Hepatocyte (in vitro differentiated cells): Measurements from ENCODE around the gene POU2AF1. TPM values are rescaled to one million over a fixed set of nuclear protein-coding genes. Genes with fewer than 3 reads are reported as not detected.

ENCODE experiments used
- DNase-seq: peaks from one replicate; pipeline ENCODE4 v3.0.0-alpha.2; 2016; ENCODE audit warnings: low spot score
- H2AFZ ChIP-seq: fragments of 200-600 bp; sonication (generic); 2 replicates; pipeline ENCODE4 v1.6.0; 2016; ENCODE audit warnings: antibody characterized with exemption, mild to moderate bottlenecking
- H3K27ac ChIP-seq: fragments of 200-600 bp; sonication (generic); 2 replicates; pipeline ENCODE4 v1.5.1; 2016; ENCODE audit warnings: mild to moderate bottlenecking
- H3K27me3 ChIP-seq: fragments of 200-600 bp; sonication (generic); 2 replicates; pipeline ENCODE4 v1.6.1; 2016
- H3K36me3 ChIP-seq: fragments of 200-600 bp; sonication (generic); replicated peaks from 2 replicates; pipeline ENCODE4 v1.5.1; 2016; ENCODE audit warnings: low read depth; ENCODE audit not compliant: insufficient read depth
- H3K4me1 ChIP-seq: fragments of 200-600 bp; sonication (generic); 2 replicates; pipeline ENCODE4 v1.5.1; 2016; ENCODE audit warnings: mild to moderate bottlenecking, moderate library complexity; ENCODE audit not compliant: insufficient read depth
- H3K4me2 ChIP-seq: fragments of 200-600 bp; sonication (generic); 2 replicates; pipeline ENCODE4 v1.6.0; 2016
- H3K4me3 ChIP-seq: fragments of 200-600 bp; sonication (generic); 2 replicates; pipeline ENCODE4 v1.5.1; 2016; ENCODE audit warnings: mild to moderate bottlenecking
- H3K79me2 ChIP-seq: fragments of 200-600 bp; sonication (generic); 2 replicates; pipeline ENCODE4 v1.6.0; 2017; ENCODE audit warnings: mild to moderate bottlenecking
- H3K9me2 ChIP-seq: fragments of 200-600 bp; sonication (generic); replicated peaks from 2 replicates; pipeline ENCODE4 v1.6.0; 2017; ENCODE audit warnings: mild to moderate bottlenecking; ENCODE audit not compliant: insufficient read depth
- H3K9me3 ChIP-seq: fragments of 200-600 bp; sonication (generic); 2 replicates; pipeline ENCODE4 v1.5.1; 2016; ENCODE audit warnings: low read depth, mild to moderate bottlenecking
- H4K20me1 ChIP-seq: fragments of 200-600 bp; sonication (generic); 2 replicates; pipeline ENCODE4 v1.6.0; 2016; ENCODE audit warnings: mild to moderate bottlenecking; ENCODE audit not compliant: insufficient read depth, poor library complexity, severe bottlenecking
- CTCF ChIP-seq: fragments of 200-600 bp; sonication (generic); IDR thresholded peaks from 2 replicates; pipeline ENCODE4 v1.5.1; 2016; ENCODE audit warnings: antibody characterized with exemption, mild to moderate bottlenecking; ENCODE audit not compliant: poor library complexity
- EZH2 ChIP-seq: fragments of 200-600 bp; sonication (generic); IDR thresholded peaks from 2 replicates; pipeline ENCODE4 v1.6.1; 2016; ENCODE audit warnings: antibody characterized with exemption, mild to moderate bottlenecking, borderline replicate concordance
- EZH2phosphoT487 ChIP-seq: fragments of 200-600 bp; sonication (generic); IDR thresholded peaks from one replicate; pipeline ENCODE4 v1.6.1; 2018; ENCODE audit warnings: antibody characterized with exemption, mild to moderate bottlenecking, low read depth, moderate library complexity; ENCODE audit not compliant: unreplicated experiment, severe bottlenecking
- WGBS: methylation state at CpG from one replicate; pipeline ENCODE4 v1.1.6; 2016; ENCODE audit warnings: low lambda C conversion rate; ENCODE audit errors: missing lambda C conversion rate; 5-methylcytosine and 5-hydroxymethylcytosine counted together
- polyA plus RNA-seq: library from polyadenylated mRNA; unstranded; fragments of >200 nt; fragmentation: Nextera tagmentation; extraction: Ambion mirVana; gene quantifications from 2 replicates; pipeline ENCODE4 v1.2.1, GENCODE V29; 2016
- total RNA-seq: library from RNA; depleted of rRNA; stranded (reverse); fragments of >200 nt; gene quantifications from 2 replicates; pipeline ENCODE4 v1.2.3, GENCODE V29; 2014

Gene POU2AF1
- total and polyA plus RNA-seq, 2 experiments from 2014 or later = 0.06 to 0.23 TPM

- H3K79me2 ChIP-seq = no peaks in the 10 kb centered on the region
- H4K20me1 ChIP-seq = no peaks in the 10 kb centered on the region
- H3K9me2 ChIP-seq = no peaks in the 10 kb centered on the region
- H3K4me1 ChIP-seq = peaks cover 36% of the 10 kb centered on the region
- 61% methylated on average over 1 of the region's 1 CpG for WGBS
- DNase-seq = no peak
- no peaks in the 10 kb centered on the region for H3K9me3 ChIP-seq
- H3K4me3 ChIP-seq = no peak overlapping the region
- no peak for TF ChIP-seq CTCF
- no peak for TF ChIP-seq EZH2phosphoT487
- TF ChIP-seq EZH2 = no peak
- no peak overlapping the region for H3K27ac ChIP-seq
- H3K36me3 ChIP-seq = no peaks in the 10 kb centered on the region
- H2AFZ ChIP-seq = no peak overlapping the region
- H3K27me3 ChIP-seq = no peaks in the 10 kb centered on the region
- H3K4me2 ChIP-seq = no peak overlapping the region
Observed at GRCh38 chr11:111350811-111351210, 28.3 kb downstream of the POU2AF1 start.

- WGBS = 88% methylated on average over 2 of the region's 2 CpGs
- TF ChIP-seq EZH2 = no peak
- TF ChIP-seq EZH2phosphoT487 = no peak
- TF ChIP-seq CTCF = no peak
- H3K4me3 ChIP-seq = no peak overlapping the region
- H3K4me2 ChIP-seq = no peak overlapping the region
- H3K27me3 ChIP-seq = no peaks in the 10 kb centered on the region
- no peak overlapping the region for H2AFZ ChIP-seq
- H3K9me3 ChIP-seq = no peaks in the 10 kb centered on the region
- no peak for DNase-seq
- peaks cover 32% of the 10 kb centered on the region for H3K4me1 ChIP-seq
- H3K79me2 ChIP-seq = no peaks in the 10 kb centered on the region
- H3K27ac ChIP-seq = no peak overlapping the region
- H3K36me3 ChIP-seq = no peaks in the 10 kb centered on the region
- H3K9me2 ChIP-seq = no peaks in the 10 kb centered on the region
- H4K20me1 ChIP-seq = no peaks in the 10 kb centered on the region
Observed at GRCh38 chr11:111349191-111349695, 29.8 kb downstream of the POU2AF1 start.

- no peak overlapping the region for H3K4me2 ChIP-seq
- TF ChIP-seq EZH2 (no peak), EZH2phosphoT487 (no peak), CTCF (no peak)
- DNase-seq = no peak
- no peak overlapping the region for H3K4me3 ChIP-seq
- no peaks in the 10 kb centered on the region for H3K9me2 ChIP-seq
- H4K20me1 ChIP-seq = no peaks in the 10 kb centered on the region
- H3K4me1 ChIP-seq = peaks cover 22% of the 10 kb centered on the region
- WGBS = 64% methylated on average over 3 of the region's 3 CpGs
- H3K36me3 ChIP-seq = no peaks in the 10 kb centered on the region
- no peaks in the 10 kb centered on the region for H3K9me3 ChIP-seq
- no peaks in the 10 kb centered on the region for H3K27me3 ChIP-seq
- H3K79me2 ChIP-seq = no peaks in the 10 kb centered on the region
- H3K27ac ChIP-seq = no peak overlapping the region
- no peak overlapping the region for H2AFZ ChIP-seq
Observed at GRCh38 chr11:111348147-111348546, 30.9 kb downstream of the POU2AF1 start.

- peaks cover 18% of the 10 kb centered on the region for H3K4me1 ChIP-seq
- no peaks in the 10 kb centered on the region for H4K20me1 ChIP-seq
- no peaks in the 10 kb centered on the region for H3K36me3 ChIP-seq
- no peak overlapping the region for H3K4me2 ChIP-seq
- H3K27me3 ChIP-seq = no peaks in the 10 kb centered on the region
- H3K9me3 ChIP-seq = no peaks in the 10 kb centered on the region
- H3K9me2 ChIP-seq = no peaks in the 10 kb centered on the region
- WGBS = 91% methylated on average over 3 of the region's 3 CpGs
- DNase-seq = no peak
- no peak overlapping the region for H3K4me3 ChIP-seq
- no peaks in the 10 kb centered on the region for H3K79me2 ChIP-seq
- H2AFZ ChIP-seq = no peak overlapping the region
- no peak overlapping the region for H3K27ac ChIP-seq
- TF ChIP-seq EZH2phosphoT487 (no peak), EZH2 (no peak), CTCF (no peak)
Observed at GRCh38 chr11:111347723-111348115, 31.4 kb downstream of the POU2AF1 start.
